Activated naive CD4-positive, alpha-beta T cell (primary cell): Measurements from ENCODE around the gene PRSS27.
"Not testable (repeated sequence)": the region's sequence is repeated elsewhere in the genome, so short reads cannot be mapped to it uniquely, and the experiment has no call there.

Experiments used
- DNase-seq, 4 experiments: peaks; one replicate each; lab custom pipeline; 2025; lab: John Stamatoyannopoulos, UW

The PRSS27 gene

GRCh38 chr16:2708290-2708639 is 11.8 kb downstream of the PRSS27 start:
- DNase-seq = no peak

DNA sequence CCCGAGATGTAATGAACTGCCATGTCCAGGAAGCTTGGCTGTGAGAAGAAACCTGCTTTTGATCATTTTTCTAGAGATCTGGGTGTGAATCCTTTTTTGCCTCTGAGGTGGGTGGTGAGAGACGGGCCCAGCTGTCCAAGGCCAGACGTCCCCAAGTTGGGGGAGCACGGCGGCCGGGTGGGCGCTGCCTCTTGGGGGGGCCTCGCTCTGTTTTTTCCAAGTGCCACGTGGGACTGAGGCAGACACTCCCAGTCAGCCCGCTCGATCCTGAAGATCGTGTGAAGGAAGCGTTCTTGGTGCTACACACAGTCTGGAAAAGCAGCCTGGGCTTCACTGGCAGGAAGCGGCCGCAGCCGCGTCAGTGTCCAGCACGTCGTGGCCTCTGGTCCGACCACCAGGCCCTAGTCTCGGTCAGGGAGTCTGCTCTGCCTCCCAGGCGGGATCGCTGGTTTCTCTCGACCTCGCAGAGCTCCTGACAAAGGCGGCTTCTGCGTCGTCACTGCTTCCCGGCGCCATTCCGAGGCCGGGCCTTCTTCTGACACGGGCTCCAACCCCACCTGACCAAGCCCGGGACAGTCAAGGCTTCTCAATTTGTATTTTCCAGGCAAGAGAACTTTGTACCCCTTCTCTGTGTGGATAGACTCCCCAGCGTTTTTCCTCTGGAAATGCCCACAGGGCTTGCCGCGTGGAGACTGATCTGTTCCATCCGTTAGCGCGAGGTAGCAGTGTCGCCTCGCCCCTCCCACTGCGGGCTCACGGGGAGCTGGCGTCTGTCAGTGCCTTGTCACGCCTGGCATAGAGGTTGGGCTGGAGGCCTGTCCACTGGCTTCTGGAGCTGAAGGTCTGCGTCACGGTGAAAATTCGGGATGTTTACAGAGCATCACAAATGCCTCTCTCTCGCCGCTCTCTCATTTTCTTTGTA is 12.4 kb downstream of the PRSS27 start:
- DNase-seq = no peak

DNA sequence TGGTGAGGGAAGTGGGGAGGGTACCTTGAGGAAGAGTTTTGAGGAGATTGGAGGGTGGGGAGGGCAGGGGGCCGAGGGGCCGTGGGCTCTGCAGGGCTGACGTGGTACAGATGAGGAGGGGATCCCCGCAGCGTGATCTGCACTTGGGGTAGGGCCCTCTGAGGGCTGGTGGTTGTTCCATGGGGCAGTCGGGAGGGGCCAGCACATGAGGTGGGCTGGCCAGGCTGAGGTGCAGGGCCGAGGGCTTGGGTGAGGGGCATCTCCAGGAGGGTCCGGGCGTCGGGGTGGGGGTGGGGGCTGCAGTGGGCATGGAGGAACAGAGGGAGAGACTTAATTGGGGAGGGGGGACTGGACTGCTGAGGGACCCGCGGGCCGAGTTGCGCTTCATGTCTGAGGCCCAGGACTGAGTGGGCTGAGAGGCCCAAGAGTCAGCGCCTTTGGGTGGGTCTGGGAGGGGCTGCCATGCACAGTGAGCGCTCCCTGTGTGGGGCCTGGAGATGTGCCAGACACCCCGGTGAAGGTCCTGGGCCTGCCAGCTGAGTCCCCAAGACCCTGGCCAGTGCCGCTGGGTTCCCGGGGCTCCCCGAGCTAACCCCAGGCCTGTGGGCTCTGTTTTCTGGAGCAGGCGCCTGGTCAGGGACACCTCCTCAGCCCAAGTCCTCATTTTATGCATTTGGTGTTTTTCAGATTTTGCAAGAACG is 13.3 kb downstream of the PRSS27 start:
- DNase-seq = no peak

DNA sequence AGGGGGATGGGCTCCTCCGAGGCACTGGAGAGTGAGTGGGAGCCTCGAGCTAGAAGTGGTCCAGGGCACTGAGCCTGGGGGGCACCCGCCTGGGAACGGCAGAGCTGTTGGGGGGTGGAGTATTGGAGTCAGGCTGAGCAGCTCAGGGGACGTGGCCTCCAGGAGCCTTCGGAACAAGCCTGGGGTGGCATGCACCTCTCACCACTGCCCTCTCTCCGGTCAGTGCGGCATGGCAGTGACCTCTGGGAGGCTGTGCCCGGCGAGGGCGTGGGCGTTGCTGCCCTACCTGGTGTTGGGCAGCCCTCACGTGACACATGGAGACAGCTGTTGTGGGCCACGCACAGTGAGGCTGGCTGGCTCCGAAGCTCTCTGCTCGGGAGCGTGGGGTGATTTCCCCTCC is 13.9 kb downstream of the PRSS27 start:
- no peak for DNase-seq

DNA sequence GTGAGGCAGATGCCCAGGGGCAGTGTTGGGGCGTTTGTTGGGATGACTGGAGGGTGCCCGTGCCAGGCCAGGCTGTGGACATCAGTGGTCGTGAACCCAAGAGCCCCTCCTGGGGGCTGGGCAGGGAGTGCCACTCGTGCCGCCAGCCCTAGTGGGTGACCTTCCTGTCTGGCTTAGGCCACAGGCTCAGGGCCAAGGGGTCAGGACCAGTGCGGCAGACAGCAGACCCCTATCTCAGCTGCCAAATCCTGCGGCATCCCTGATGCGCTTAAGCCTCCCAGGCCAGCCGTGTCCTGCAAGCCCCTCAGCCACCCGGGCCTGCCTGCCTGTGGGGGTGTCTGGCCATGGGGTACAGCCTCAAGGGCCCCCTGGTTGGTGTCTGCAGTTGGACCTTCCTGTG is 14.7 kb downstream of the PRSS27 start:
- no peak for DNase-seq

GRCh38 chr16:2704983-2705275 is 15.1 kb downstream of the PRSS27 start:
- DNase-seq = no peak

- DNase-seq = no peak
Measured at GRCh38 chr16:2704166-2704982, 15.7 kb downstream of the PRSS27 start.

DNA sequence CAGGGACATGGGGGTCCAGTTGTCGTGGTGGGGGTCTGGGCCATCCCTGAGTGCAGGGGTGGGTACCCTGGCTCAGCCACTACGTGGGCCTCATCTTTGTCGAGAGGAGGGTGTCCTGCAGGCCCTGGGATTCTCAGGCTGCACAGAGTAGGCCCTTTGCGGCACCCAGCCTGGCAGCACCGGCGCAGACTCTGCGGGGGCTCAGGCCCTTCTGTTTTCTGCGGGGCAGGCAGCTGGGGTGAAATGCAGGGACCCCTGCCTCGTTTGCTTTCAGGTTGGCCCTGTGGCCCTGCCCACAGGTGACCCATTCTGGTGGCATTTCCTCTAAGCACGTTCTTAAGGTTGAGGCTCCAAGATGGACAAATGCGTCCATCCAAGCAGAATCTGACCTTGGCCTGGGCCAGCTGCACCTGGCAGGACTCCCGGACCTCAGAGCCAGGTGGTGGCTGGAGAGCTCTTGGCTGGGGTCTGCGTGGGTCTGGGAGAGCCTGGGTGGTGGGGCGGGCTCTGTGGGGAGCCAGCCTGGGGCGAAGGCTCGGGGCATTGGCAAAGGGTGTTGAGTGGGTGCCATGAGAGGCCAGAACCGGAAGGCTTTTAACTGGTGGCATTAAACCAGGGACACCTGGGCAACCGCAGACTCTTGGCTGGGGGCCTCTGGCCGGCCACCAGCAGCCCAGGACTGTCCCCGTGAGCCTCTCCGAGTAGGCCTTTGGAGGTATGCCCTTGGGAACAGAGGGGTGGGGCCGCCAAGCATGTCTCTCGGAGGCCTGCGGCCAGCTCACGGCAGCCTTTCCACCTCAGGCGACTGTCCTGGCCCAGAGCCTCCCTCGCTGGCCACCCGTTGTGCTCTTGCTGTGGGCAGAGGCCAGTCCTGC is 16.9 kb downstream of the PRSS27 start:
- DNase-seq = no peak

GRCh38 chr16:2702438-2702825 is 17.6 kb downstream of the PRSS27 start:
- no peak for DNase-seq

DNA sequence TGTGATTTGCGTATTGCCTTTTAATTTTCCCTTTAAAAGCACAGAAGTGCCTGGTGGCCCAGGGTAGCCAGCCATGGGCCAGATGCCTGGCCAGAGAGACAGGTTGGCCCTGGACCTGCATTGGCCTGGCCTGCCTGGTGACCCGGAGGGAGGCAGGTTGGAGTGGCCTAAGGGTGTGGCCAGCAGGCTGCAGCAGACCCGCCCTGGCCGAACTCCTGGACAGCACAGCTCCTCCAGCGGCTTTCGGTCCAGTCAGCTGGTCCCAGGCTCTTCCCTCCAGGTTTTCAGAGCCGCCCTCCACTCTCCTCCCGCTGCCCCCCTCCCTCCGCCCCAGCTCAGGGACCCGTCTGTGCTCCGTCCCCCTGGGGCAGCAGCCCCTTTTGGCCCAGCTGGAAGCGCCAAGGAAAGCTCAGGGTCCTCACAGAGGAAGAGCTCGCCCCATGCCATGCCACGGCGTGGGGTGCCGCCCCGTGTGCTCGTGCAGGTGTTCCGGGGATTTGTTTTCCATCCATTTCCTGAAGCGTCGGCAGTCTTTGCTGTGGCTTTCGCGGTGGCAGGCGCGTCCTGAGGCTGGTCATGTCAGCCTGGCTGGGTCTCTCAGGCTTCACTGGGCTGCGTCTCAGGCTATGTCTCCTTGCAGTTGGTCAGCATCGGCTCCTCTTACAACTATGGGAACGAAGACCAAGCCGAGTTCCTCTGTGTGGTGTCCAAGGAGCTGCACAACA is 18.1 kb downstream of the PRSS27 start:
- no peak for DNase-seq

DNA sequence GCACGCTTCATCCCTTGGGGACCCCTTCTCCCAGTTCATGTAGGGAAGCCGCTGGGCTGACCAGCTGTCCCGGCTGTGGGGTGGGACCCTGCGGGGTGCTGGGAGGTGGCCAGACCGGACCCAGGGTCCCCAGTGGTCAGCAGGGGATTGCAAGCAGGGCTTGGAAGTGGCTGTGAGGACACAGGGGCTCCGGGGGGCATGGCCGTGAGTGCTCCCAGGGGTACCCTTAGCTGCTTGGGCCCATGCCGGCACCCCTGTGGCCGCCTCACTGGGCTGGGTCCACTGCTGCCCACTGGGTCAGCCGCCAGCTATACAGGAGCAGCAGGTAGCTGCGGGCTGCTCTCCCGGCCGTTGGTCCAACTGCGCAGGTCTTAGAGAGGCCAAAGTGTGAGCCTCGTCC is 18.8 kb downstream of the PRSS27 start:
- no peak for DNase-seq

GRCh38 chr16:2700786-2701185 is 19.2 kb downstream of the PRSS27 start:
- DNase-seq = no peak

DNA sequence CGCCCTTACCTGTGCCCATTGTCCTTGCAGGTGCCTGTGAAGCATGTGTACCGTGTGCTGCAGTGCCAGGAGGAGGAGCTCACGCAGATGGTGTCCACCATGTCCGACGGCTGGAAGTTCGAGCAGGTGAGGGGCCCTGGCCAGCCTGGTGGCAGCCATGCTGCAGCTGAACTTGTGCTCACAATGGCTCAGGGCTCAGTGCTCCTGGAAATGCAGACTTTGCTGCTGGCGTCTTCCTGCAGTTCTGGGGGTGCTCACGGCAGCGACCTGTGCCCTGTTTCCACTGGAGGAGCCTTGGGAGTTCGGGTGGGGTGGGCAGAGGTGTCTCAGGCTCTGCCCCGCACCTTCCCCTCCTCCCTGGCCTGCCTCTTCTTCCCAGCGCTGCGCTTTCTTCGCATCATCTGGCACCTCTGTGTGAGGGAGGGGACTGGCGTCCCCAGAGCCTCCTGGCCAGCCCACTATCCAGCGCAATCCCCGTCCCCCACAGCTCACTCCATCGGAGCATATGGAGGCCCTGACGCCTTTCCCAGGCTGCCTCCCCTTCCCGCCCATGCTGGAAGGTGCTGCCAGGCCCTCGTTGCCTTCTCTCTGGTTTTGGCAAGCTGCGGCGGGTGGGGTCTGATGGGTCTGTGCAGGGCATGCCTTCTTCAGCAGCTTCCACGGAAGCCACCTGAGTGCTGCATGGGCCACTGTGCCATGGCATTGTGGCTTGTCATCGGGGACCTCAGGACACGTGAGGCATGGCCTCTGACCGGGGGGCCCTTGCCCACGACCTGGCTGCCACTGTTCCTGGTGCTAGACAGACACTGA is 20.0 kb downstream of the PRSS27 start:
- no peak for DNase-seq

DNA sequence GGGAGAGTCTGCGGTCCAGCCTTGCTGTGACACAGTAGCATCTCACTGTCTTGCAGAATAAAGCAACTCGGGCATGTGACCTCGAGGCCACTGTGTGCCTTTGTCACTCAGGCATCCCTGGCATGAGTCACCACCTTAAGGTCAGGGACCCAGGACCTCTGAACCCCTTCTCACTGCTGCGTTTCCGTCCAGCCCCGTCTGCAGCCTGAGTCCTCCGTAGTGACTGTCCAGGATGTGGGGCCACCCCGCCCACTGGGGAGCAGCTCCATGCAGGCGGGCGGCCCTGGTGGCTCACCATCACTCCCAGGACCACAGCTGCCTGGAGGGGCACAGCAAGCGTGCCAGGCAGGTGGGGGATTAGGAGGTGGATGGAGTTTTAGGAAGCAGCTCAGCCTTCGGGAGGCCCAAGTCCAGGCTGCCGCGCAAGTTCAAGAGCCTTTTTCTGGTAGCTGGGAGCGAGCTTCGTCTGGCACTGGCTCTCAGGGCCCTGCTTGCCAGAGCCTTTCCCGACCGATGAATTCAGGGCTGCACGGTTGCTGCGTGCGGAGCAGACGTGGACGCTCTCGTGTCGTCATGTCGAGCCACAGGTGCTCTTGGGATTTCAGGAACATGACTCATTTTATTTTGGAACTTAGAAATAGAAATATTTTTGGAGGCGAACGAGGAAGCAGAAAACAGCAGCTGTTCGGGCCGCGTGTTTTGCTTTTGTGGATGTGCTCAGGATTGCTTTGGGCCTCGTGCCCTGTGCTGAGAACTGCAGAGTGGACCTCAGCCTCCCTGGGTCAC is 20.9 kb downstream of the PRSS27 start:
- DNase-seq = no peak

- no peak for DNase-seq
Measured at GRCh38 chr16:2698103-2698870, 21.7 kb downstream of the PRSS27 start.

GRCh38 chr16:2697401-2697948 is 22.5 kb downstream of the PRSS27 start:
- DNase-seq = no peak

DNA sequence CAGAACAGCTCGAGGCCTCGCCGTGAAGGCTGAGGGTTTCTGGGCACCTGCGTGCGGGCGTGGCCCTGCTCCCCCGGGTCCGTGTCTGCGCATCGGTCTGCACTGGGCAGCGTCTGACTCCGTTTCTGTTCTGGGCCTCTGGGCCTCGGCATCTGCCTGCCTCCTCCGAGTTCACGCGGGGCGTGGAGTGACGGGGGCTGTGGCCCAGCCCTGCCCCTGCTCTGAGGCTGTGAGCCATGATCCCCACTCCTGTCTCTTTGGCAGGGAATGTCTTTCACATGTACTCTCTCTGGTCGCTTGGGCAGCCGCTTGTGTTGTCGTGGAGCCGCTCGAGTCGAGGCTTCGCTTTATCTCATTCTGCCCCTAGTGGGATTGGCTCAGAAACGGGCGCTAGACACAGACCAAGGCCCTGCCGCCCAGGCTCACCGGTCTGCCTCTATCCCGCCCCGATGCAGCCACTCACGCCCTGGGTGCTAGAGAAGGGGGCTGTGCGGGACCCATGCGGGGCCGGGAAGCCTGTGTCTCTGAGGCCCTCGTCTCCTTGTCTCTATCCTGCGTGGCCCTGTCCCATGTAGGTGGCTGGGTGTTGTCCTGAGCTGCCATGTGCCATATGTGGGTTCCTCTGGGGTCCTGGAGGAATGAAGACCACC is 23.3 kb downstream of the PRSS27 start:
- not testable (repeated sequence) for DNase-seq
